ENCODE results near the gene SOHLH1. TPM values are rescaled to one million over a fixed set of nuclear protein-coding genes. Genes with fewer than 3 reads are reported as not detected.

Gene SOHLH1
- total RNA-seq, 1 donor from 2014 or later = not detected

GRCh38 chr9:135666534-135667462 is 32.5 kb downstream of the SOHLH1 start:
- no peak overlapping the region for H3K4me3 Mint-ChIP-seq
- intact Hi-C loops (cut with micrococcal nuclease) = no loop called here
- no peaks in the 10 kb centered on the region for H3K36me3 Mint-ChIP-seq (ENCODE audit: low read depth)
- H3K9me3 Mint-ChIP-seq = peaks cover 3% of the 10 kb centered on the region
- no peak for TF ChIP-seq CTCF (IDR thresholded peaks at IDR 0.05)
- no peaks in the 10 kb centered on the region for H3K27me3 Mint-ChIP-seq
- POLR2A ChIA-PET = no interaction called here
- no peak overlapping the region for H3K27ac Mint-ChIP-seq
- DNase-seq = no peak
- ATAC-seq (ENCODE audit: low read depth) = no peak
- CTCF ChIA-PET = no interaction called here
- H3K4me1 Mint-ChIP-seq = no peaks in the 10 kb centered on the region

GRCh38 chr9:135665795-135666189 is 33.5 kb downstream of the SOHLH1 start:
- intact Hi-C loops (cut with micrococcal nuclease) = no loop called here
- ChIA-PET POLR2A (no interaction called here), CTCF (no interaction called here)
- ATAC-seq (ENCODE audit: low read depth) (no peak), DNase-seq (no peak)
- Mint-ChIP-seq H3K27ac (no peak overlapping the region), H3K9me3 (peaks cover 3% of the 10 kb centered on the region), H3K27me3 (no peaks in the 10 kb centered on the region), H3K36me3 (ENCODE audit: low read depth) (no peaks in the 10 kb centered on the region), H3K4me3 (no peak overlapping the region), H3K4me1 (no peaks in the 10 kb centered on the region)
- TF ChIP-seq CTCF (IDR thresholded peaks at IDR 0.05) = no peak

- no peak for ATAC-seq (ENCODE audit: low read depth)
- CTCF ChIA-PET = no interaction called here
- TF ChIP-seq CTCF (IDR thresholded peaks at IDR 0.05) = no peak
- DNase-seq = no peak
- POLR2A ChIA-PET = no interaction called here
- no peaks in the 10 kb centered on the region for H3K27me3 Mint-ChIP-seq
- H3K4me1 Mint-ChIP-seq = no peaks in the 10 kb centered on the region
- peaks cover 3% of the 10 kb centered on the region for H3K9me3 Mint-ChIP-seq
- no peaks in the 10 kb centered on the region for H3K36me3 Mint-ChIP-seq (ENCODE audit: low read depth)
- H3K27ac Mint-ChIP-seq = no peak overlapping the region
- intact Hi-C loops (cut with micrococcal nuclease) = no loop called here
- no peak overlapping the region for H3K4me3 Mint-ChIP-seq
Measured at GRCh38 chr9:135664801-135665794, 34.2 kb downstream of the SOHLH1 start.

GRCh38 chr9:135664266-135664665 is 35.0 kb downstream of the SOHLH1 start:
- ATAC-seq (ENCODE audit: low read depth) (no peak), DNase-seq (no peak)
- no peaks in the 10 kb centered on the region for H3K36me3 Mint-ChIP-seq (ENCODE audit: low read depth)
- POLR2A ChIA-PET = no interaction called here
- H3K27me3 Mint-ChIP-seq = no peaks in the 10 kb centered on the region
- H3K9me3 Mint-ChIP-seq = peaks cover 3% of the 10 kb centered on the region
- H3K4me3 Mint-ChIP-seq = no peak overlapping the region
- CTCF ChIA-PET = no interaction called here
- intact Hi-C loops (cut with micrococcal nuclease) = no loop called here
- no peak for TF ChIP-seq CTCF (IDR thresholded peaks at IDR 0.05)
- H3K27ac Mint-ChIP-seq = no peak overlapping the region
- H3K4me1 Mint-ChIP-seq = no peaks in the 10 kb centered on the region

GRCh38 chr9:135663857-135664256 is 35.4 kb downstream of the SOHLH1 start:
- H3K36me3 Mint-ChIP-seq (ENCODE audit: low read depth) = no peaks in the 10 kb centered on the region
- H3K9me3 Mint-ChIP-seq = peaks cover under 1% of the 10 kb centered on the region
- ATAC-seq (ENCODE audit: low read depth) (no peak), DNase-seq (no peak)
- no peak overlapping the region for H3K27ac Mint-ChIP-seq
- no peaks in the 10 kb centered on the region for H3K4me1 Mint-ChIP-seq
- CTCF ChIA-PET = no interaction called here
- POLR2A ChIA-PET = no interaction called here
- intact Hi-C loops (cut with micrococcal nuclease) = no loop called here
- no peak overlapping the region for H3K4me3 Mint-ChIP-seq
- TF ChIP-seq CTCF (IDR thresholded peaks at IDR 0.05) = no peak
- H3K27me3 Mint-ChIP-seq = no peaks in the 10 kb centered on the region
